Stimulated activated CD8-positive, alpha-beta memory T cell treated with anti-CD3 and anti-CD28 coated beads, Interleukin-2, amount 100 ng/mL, for 1 hour (primary cell): ENCODE data around the gene CRB2.
"Not testable (repeated sequence)": the region's sequence is repeated elsewhere in the genome, so short reads cannot be mapped to it uniquely, and the experiment has no call there.

Experiments used
- DNase-seq, 2 donors: peaks; one replicate each; pipeline ENCODE4 v3.0.0-alpha.2; 2020; ENCODE audit warnings: low read depth in 2 of 2

The CRB2 gene

GRCh38 chr9:123329329-123329955 lies 26.6 kb upstream of the CRB2 start:
- DNase-seq = no peak

GRCh38 chr9:123331346-123332060 lies 24.5 kb upstream of the CRB2 start:
- DNase-seq = no peak

DNA sequence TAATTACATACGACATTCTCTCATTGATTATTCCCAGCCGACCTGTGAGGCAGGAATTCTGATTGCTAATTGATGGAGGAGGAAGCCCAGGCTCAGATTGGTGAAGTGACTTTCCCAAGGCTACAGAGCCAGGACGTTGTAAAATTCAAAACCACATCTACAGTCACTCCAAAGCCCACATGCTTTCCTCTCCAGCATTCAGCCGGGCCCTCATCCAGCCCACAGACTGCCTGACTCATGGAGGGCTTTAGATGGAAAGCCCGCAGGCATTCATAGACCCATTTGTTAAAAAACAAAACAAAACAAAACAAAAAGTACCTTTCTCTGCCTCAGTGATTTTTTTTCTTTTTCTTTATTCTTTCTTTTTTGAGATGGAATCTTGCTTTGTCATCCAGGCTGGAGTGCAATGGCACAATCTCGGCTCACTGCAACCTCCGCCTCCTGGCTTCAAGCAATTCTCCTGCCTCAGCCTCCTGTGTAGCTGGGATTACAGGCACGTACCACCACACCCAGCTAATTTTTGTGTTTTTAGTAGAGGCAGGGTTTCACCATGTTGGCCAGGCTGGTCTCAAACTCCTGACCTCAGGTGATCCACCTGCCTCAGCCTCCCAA lies 22.8 kb upstream of the CRB2 start:
- not testable (repeated sequence) for DNase-seq

DNA sequence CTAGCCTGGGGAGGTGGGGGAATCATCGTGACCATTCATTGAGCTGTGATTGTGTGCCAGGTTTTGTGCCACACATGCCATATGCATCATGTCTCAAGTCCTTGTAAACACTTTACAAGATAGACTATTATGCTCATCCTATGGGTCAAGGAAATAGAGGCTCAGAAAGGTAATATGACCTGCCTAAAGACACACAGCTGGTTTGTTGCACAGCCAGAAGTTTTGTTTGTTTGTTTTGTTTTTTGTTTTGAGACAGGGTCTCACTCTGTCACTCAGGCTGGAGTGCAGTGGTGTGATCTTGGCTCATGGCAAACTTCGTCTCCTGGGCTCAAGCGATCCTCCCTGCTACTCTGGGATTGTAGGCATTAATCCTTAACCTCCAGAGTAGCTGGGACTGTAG lies 21.4 kb upstream of the CRB2 start:
- DNase-seq = no peak

GRCh38 chr9:123335193-123335985 lies 20.6 kb upstream of the CRB2 start:
- no peak for DNase-seq

DNA sequence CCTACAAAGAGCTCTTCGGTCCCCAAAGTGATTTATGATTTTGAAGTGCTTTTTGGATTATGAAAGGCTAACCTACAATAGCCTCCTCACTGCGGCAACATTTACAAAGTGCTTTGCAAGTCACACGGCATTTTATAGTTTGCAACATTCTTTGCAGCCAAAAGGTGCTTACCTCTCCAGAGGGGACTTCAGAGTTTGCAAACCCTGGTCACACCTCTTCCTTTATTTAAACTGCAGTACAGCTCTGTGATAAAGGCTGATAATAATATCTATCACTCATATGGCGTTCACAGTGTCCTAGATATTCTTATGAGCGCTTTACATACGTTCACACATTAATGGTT lies 20.0 kb upstream of the CRB2 start:
- no peak for DNase-seq

GRCh38 chr9:123336449-123336848 lies 19.5 kb upstream of the CRB2 start:
- DNase-seq = no peak

DNA sequence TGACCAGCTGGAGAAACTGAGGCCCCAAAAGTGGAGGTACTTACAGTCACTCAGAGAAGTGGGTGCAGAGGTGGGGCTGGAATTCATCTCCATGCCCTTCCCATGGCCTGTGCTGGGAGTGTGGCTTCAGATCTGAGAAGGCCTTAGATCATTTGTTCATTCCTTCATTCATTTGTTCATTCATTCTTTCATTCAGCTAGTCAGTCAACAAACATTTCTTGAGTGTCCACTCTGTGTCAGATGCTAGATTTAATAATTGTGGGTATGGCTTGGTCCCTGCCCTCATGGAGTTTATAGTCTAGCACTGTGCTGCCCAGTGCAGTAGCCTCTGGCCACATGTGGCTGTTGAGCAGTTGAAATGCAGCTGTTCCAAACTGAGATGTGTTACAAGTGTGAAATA lies 19.0 kb upstream of the CRB2 start:
- no peak for DNase-seq

- no peak for DNase-seq
Observed at GRCh38 chr9:123337971-123338370, 18.0 kb upstream of the CRB2 start.

- DNase-seq = peak in 1 of 2 donors; percentile 29
Observed at GRCh38 chr9:123338710-123339665, 17.0 kb upstream of the CRB2 start.

- no peak for DNase-seq
Observed at GRCh38 chr9:123339666-123340510, 16.1 kb upstream of the CRB2 start.

- DNase-seq = no peak
Observed at GRCh38 chr9:123341816-123342215, 14.2 kb upstream of the CRB2 start.

DNA sequence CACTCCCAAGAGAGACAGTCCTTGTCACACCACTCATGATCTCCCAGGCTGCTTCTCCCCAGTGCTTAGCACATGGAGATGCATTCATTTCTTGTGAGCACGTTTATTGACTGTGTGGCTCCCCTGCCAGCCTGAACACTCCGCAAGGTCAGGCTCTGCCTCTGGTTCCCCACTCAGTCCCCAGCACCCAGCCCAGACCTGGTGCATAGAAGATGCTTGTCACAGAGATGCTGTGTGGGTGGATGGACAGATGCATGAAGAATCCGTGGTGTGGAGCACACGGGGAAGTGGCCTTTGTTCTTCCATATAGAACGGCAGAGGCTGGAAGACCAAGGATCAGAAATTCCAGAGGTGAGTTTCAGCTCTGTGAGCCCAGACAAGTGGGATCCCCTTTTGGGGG lies 13.8 kb upstream of the CRB2 start:
- DNase-seq = no peak

DNA sequence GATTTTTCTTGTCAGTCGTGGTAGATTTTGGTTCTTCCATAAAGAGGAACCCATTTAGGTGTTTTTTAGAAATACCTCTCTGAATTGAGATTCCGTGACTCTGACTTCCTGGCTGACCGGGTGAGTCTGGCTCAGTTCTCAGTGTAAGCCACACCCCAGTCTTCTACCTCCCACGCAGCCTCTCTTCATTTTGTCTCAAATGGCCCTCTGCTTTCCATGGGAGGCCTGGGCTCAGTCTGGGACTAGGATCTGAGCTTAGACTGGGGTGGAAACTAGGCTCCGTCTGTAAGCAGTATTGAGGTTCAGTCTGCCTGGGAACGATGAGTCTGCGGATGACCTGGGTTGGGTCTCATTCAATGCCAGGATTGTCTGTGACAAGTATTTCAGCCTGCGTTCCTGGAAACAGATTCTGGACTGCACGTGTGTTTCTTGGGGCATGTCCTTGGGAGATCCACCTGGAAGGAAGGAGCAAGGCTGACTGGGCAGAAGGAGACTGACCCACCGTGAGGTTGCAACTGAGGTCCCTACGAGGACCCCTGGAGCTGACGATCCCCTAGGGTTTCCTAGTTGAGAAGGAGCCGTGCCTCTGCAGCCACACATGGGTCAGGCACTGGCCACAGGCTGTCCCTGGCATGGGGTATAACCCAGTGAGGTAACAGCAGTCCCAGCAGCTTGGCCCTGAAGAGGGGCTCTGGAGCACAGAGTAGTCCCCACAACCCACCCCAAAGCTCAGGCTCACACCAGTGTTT lies 12.4 kb upstream of the CRB2 start:
- no peak for DNase-seq

DNA sequence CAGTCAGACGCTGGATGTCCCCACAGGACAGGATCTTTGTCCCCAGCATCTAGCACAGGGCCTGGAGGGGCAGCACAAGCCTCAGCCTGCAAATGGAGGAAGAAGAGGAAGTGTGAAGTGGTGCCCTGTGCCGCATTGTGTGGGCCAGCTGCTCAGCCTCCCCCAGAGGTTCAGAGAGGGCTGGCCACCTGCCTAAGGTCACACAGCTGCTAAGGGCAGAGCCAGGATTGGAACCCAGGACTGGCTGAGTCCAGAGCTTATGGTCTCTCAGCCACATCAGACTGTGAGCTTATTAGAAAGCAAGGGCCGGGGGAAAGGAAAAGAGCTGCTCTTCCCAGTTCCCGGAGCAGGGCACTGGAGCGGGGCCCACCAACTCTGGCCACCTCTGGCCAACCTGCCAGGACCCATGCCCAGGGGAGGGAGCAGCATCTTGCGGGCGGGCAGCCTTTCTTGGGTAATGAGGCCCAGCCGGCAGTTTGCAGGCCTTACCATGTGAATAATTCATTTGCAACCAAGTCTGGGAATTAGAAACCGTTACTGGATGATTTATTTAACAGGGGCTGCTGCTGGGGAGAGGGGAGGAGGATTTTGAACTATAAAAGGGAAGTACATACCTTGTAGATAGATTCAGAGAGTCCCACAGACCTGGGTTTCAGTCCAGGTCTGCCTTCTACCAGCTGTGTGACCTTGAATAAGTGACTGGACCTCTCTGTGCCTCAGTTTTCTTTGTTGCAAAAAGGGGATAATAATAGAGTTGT lies 11.6 kb upstream of the CRB2 start:
- DNase-seq = no peak

DNA sequence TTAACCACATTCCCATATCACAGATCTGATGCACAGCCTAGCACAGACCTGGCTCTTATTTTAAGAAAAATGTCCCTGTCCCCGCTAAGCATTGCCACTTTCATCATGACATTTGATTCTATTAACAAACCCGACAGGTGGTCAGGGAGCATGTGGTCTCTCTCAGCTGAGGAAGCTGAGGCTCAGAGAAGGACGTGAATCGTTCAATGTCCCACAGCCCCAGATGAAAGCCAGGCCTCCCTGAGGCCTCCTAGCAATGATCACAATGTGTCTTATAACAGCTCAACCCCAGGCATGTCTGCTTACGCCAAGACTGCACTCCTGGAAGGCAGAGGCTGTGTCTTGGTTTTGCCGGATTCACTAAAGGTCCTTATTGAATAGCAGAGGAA lies 10.4 kb upstream of the CRB2 start:
- DNase-seq = no peak

DNA sequence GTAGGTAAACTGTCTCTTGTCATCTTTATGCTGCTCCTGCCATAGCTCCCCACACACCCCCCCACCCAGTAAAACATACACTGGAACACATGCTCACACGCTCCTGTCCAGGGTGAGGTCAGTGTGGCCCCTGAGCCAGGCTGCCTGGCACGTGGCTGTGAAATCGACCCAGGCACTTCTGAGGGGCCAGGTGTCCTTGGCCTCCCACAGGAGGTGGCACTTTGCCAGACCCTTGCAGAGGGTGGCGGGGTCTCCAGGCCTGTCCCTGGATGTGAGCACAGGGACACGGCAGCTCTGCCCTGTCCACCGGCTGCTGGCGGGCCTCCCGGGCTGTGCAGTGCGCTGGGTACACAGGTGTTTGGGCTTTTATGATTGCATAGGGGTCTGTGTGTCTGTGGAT lies 10.0 kb upstream of the CRB2 start:
- no peak for DNase-seq

- DNase-seq = no peak
Observed at GRCh38 chr9:123346826-123347225, 9.2 kb upstream of the CRB2 start.
